ENCODE measurements around the gene NHERF2.

NHERF2 gene

GRCh38 chr16:2026461-2027023, at the start of gene NHERF2:
Gene NHERF2 (plus strand): TSS chr16:2026902. CDS start chr16:2027006, 104 bp downstream.
- peak in 1 of 2 experiments; percentile 53 for DNase-seq

GRCh38 chr16:1976951-1977874, 49.5 kb upstream of the NHERF2 start:
- no peak for DNase-seq

- DNase-seq: no peak
These were observed 48.8 kb upstream of the NHERF2 start for GRCh38 chr16:1977875-1978268.

GRCh38 chr16:1978476-1979120, 48.1 kb upstream of the NHERF2 start:
- no peak for DNase-seq

GRCh38 chr16:1979271-1980029, 47.3 kb upstream of the NHERF2 start:
- DNase-seq: peak; percentile 19 to 58

- no peak for DNase-seq
These were observed 46.5 kb upstream of the NHERF2 start for GRCh38 chr16:1980030-1980769.

GRCh38 chr16:1980770-1981087, 46.0 kb upstream of the NHERF2 start:
- DNase-seq: no peak

GRCh38 chr16:1981398-1981836, 45.3 kb upstream of the NHERF2 start, which contains the start of gene NOXO1:
Gene NOXO1 (minus strand): TSS chr16:1981469. CDS start chr16:1981179, 290 bp downstream.
- no peak for DNase-seq

- DNase-seq: no peak
These were observed 44.7 kb upstream of the NHERF2 start for GRCh38 chr16:1982013-1982433.

- no peak for DNase-seq
These were observed 43.6 kb upstream of the NHERF2 start for GRCh38 chr16:1982991-1983543.

GRCh38 chr16:1983544-1984346, 43.0 kb upstream of the NHERF2 start, which contains the start of gene GFER:
Gene GFER (plus strand): TSS chr16:1984193. CDS start chr16:1984219, 26 bp downstream.
- DNase-seq: peak; percentile 86 to 92

GRCh38 chr16:1984347-1985225, 42.1 kb upstream of the NHERF2 start:
- DNase-seq: no peak

- no peak for DNase-seq
These were observed 41.1 kb upstream of the NHERF2 start for GRCh38 chr16:1985466-1986150.

- DNase-seq: no peak
These were observed 39.5 kb upstream of the NHERF2 start for GRCh38 chr16:1987198-1987597.

- DNase-seq: peak; percentile 55 to 71
These were observed 37.2 kb upstream of the NHERF2 start, which contains the start of gene SYNGR3 for GRCh38 chr16:1989209-1990100. Gene SYNGR3 (plus strand): TSS chr16:1989970. CDS start chr16:1990103, 133 bp downstream.

GRCh38 chr16:1990101-1990350, 36.7 kb upstream of the NHERF2 start:
- no peak for DNase-seq

- no peak for DNase-seq
These were observed 36.2 kb upstream of the NHERF2 start for GRCh38 chr16:1990351-1991134.

All from NCI-H187 (cell line).